ENCODE data around the gene SLC16A8.
"Not testable (repeated sequence)": the region's sequence is repeated elsewhere in the genome, so short reads cannot be mapped to it uniquely, and the experiment has no call there.

Gene SLC16A8

GRCh38 chr22:38079804-38080203, 4.2 kb downstream of the SLC16A8 start:
- no peaks in the 10 kb centered on the region for H3K9me3 ChIP-seq (ENCODE audit: control insufficient read depth in 5 of 5, low read length in 5 of 5)
- peaks cover 9 to 18% (median 14%) of the 10 kb centered on the region in 5 donors for H3K27me3 ChIP-seq (ENCODE audit: control insufficient read depth in 5 of 5, insufficient read depth in 4 of 5, low read length in 5 of 5)
- H3K9ac ChIP-seq (ENCODE audit: low read length in 5 of 5), result no peak overlapping the region
- H3K4me1 ChIP-seq (ENCODE audit: control insufficient read depth in 5 of 5, insufficient read depth in 5 of 5, low read length in 5 of 5), result peaks cover 0 to 21% (median 20%) of the 10 kb centered on the region in 5 donors
- no peak overlapping the region for H3K4me3 ChIP-seq (ENCODE audit: low read depth in 1 of 5, low read length in 5 of 5)
- no peak overlapping the region for H3K27ac ChIP-seq (ENCODE audit: low read depth, low read length)
- H3K36me3 ChIP-seq (ENCODE audit: control insufficient read depth in 5 of 5, insufficient read depth in 5 of 5, low read length in 5 of 5), result peaks cover 0 to 11% (median 3%) of the 10 kb centered on the region in 5 donors

- H3K36me3 ChIP-seq (ENCODE audit: control insufficient read depth in 5 of 5, insufficient read depth in 5 of 5, low read length in 5 of 5), result peaks cover 0 to 14% (median 7%) of the 10 kb centered on the region in 5 donors
- H3K4me1 ChIP-seq (ENCODE audit: control insufficient read depth in 5 of 5, insufficient read depth in 5 of 5, low read length in 5 of 5), result peaks cover 0 to 21% (median 20%) of the 10 kb centered on the region in 5 donors
- H3K27me3 ChIP-seq (ENCODE audit: control insufficient read depth in 5 of 5, insufficient read depth in 4 of 5, low read length in 5 of 5), result peaks cover 9 to 18% (median 14%) of the 10 kb centered on the region in 5 donors
- H3K9ac ChIP-seq (ENCODE audit: low read length in 5 of 5); H3K4me3 ChIP-seq (ENCODE audit: low read depth in 1 of 5, low read length in 5 of 5); H3K27ac ChIP-seq (ENCODE audit: low read depth, low read length); H3K9me3 ChIP-seq (ENCODE audit: control insufficient read depth in 5 of 5, low read length in 5 of 5): not testable (repeated sequence)
Observed at GRCh38 chr22:38079208-38079607, 4.8 kb downstream of the SLC16A8 start.

DNA sequence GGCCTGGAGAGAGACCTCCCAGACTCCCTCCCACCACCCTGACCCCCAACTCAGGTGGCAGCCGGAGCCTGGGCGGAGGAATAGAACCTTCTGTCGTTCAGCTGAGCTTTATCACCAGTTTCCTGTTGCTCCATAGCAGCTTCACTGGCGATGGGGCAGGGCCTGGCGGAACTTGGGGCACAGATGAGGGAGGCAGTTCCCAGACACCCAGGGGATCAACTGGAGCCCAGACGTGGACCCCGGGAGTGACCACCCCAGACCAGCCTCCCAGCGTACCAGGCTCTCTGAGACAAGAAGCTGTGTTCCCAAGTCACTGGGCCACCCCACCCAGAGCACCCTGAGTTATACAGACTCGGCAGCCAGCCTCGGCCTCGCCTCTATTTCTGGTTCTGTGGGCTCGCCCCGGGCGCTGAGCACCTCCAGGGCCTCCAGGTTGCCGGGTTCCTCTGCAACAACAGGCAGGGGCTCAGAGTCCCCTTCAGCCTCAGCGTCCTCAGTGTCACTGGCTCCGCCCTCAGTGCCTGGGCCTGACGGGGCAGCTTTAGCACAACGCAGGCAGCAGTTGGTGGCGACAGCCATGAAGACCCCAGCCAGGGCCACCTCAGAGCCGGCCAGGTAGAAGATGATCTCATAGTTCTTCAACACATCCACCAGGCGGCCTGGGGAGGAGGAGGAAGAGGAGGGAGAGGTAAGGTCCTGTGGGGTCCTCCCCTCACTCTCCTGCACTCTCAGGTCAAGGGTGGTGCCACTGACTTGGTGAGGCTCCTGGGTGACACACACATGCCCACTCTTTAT, 5.7 kb downstream of the SLC16A8 start:
- H3K4me1 ChIP-seq (ENCODE audit: control insufficient read depth in 5 of 5, insufficient read depth in 5 of 5, low read length in 5 of 5), result peaks cover 0 to 21% (median 20%) of the 10 kb centered on the region in 5 donors
- peaks cover 0 to 23% (median 15%) of the 10 kb centered on the region in 5 donors for H3K36me3 ChIP-seq (ENCODE audit: control insufficient read depth in 5 of 5, insufficient read depth in 5 of 5, low read length in 5 of 5)
- peaks cover 6 to 17% (median 14%) of the 10 kb centered on the region in 5 donors for H3K27me3 ChIP-seq (ENCODE audit: control insufficient read depth in 5 of 5, insufficient read depth in 4 of 5, low read length in 5 of 5)
- H3K9me3 ChIP-seq (ENCODE audit: control insufficient read depth in 5 of 5, low read length in 5 of 5), result no peaks in the 10 kb centered on the region
- no peak overlapping the region for H3K27ac ChIP-seq (ENCODE audit: low read depth, low read length)
- no peak overlapping the region for H3K4me3 ChIP-seq (ENCODE audit: low read depth in 1 of 5, low read length in 5 of 5)
- H3K9ac ChIP-seq (ENCODE audit: low read length in 5 of 5), result no peak overlapping the region

DNA sequence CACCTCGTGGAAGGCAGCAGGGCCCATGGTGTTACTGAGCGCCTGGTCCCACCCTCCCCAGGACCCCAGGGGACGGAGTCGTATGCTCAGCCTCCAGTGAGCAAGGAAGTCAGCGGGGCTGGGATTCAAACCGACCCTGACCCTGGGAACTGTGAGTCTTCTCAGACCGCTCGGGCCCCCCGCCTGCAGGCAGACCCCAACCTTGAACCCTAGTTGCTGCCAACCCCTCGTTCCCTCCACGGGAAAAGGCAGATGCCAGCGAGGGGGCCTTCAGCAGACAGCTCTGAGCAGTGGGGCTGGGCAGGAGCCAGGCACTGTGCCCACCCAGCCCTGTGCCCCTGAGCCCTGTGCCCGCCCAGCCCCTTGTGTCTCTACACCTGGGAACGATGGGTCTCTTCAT, 6.4 kb downstream of the SLC16A8 start:
- no peaks in the 10 kb centered on the region for H3K9me3 ChIP-seq (ENCODE audit: control insufficient read depth in 5 of 5, low read length in 5 of 5)
- H3K27ac ChIP-seq (ENCODE audit: low read depth, low read length), result no peak overlapping the region
- peaks cover 0 to 21% (median 19%) of the 10 kb centered on the region in 5 donors for H3K4me1 ChIP-seq (ENCODE audit: control insufficient read depth in 5 of 5, insufficient read depth in 5 of 5, low read length in 5 of 5)
- H3K4me3 ChIP-seq (ENCODE audit: low read depth in 1 of 5, low read length in 5 of 5), result no peak overlapping the region
- no peak overlapping the region for H3K9ac ChIP-seq (ENCODE audit: low read length in 5 of 5)
- H3K36me3 ChIP-seq (ENCODE audit: control insufficient read depth in 5 of 5, insufficient read depth in 5 of 5, low read length in 5 of 5), result peaks cover 0 to 29% (median 22%) of the 10 kb centered on the region in 5 donors
- peaks cover 5 to 12% (median 10%) of the 10 kb centered on the region in 5 donors for H3K27me3 ChIP-seq (ENCODE audit: control insufficient read depth in 5 of 5, insufficient read depth in 4 of 5, low read length in 5 of 5)

GRCh38 chr22:38077096-38077495, 6.9 kb downstream of the SLC16A8 start:
- H3K9me3 ChIP-seq (ENCODE audit: control insufficient read depth in 5 of 5, low read length in 5 of 5), result no peaks in the 10 kb centered on the region
- peaks cover 0 to 34% (median 27%) of the 10 kb centered on the region in 5 donors for H3K36me3 ChIP-seq (ENCODE audit: control insufficient read depth in 5 of 5, insufficient read depth in 5 of 5, low read length in 5 of 5)
- no peak overlapping the region for H3K4me3 ChIP-seq (ENCODE audit: low read depth in 1 of 5, low read length in 5 of 5)
- no peak overlapping the region for H3K9ac ChIP-seq (ENCODE audit: low read length in 5 of 5)
- H3K27me3 ChIP-seq (ENCODE audit: control insufficient read depth in 5 of 5, insufficient read depth in 4 of 5, low read length in 5 of 5), result peaks cover 3 to 7% (median 5%) of the 10 kb centered on the region in 5 donors
- H3K27ac ChIP-seq (ENCODE audit: low read depth, low read length), result no peak overlapping the region
- H3K4me1 ChIP-seq (ENCODE audit: control insufficient read depth in 5 of 5, insufficient read depth in 5 of 5, low read length in 5 of 5), result peaks cover 0 to 16% (median 15%) of the 10 kb centered on the region in 5 donors

GRCh38 chr22:38075961-38076360, 8.0 kb downstream of the SLC16A8 start:
- peaks cover 0 to 7% (median 5%) of the 10 kb centered on the region in 5 donors for H3K4me1 ChIP-seq (ENCODE audit: control insufficient read depth in 5 of 5, insufficient read depth in 5 of 5, low read length in 5 of 5)
- no peaks in the 10 kb centered on the region for H3K9me3 ChIP-seq (ENCODE audit: control insufficient read depth in 5 of 5, low read length in 5 of 5)
- no peak overlapping the region for H3K4me3 ChIP-seq (ENCODE audit: low read depth in 1 of 5, low read length in 5 of 5)
- H3K27ac ChIP-seq (ENCODE audit: low read depth, low read length), result no peak overlapping the region
- peaks cover 0 to 4% (median 0%) of the 10 kb centered on the region in 5 donors for H3K27me3 ChIP-seq (ENCODE audit: control insufficient read depth in 5 of 5, insufficient read depth in 4 of 5, low read length in 5 of 5)
- no peak overlapping the region for H3K9ac ChIP-seq (ENCODE audit: low read length in 5 of 5)
- peaks cover 0 to 46% (median 35%) of the 10 kb centered on the region in 5 donors for H3K36me3 ChIP-seq (ENCODE audit: control insufficient read depth in 5 of 5, insufficient read depth in 5 of 5, low read length in 5 of 5)

- peaks cover 0 to under 1% (median under 1%) of the 10 kb centered on the region in 5 donors for H3K4me1 ChIP-seq (ENCODE audit: control insufficient read depth in 5 of 5, insufficient read depth in 5 of 5, low read length in 5 of 5)
- no peak overlapping the region for H3K9ac ChIP-seq (ENCODE audit: low read length in 5 of 5)
- H3K27ac ChIP-seq (ENCODE audit: low read depth, low read length), result no peak overlapping the region
- peaks cover 0 to 1% (median 0%) of the 10 kb centered on the region in 5 donors for H3K27me3 ChIP-seq (ENCODE audit: control insufficient read depth in 5 of 5, insufficient read depth in 4 of 5, low read length in 5 of 5)
- no peak overlapping the region for H3K4me3 ChIP-seq (ENCODE audit: low read depth in 1 of 5, low read length in 5 of 5)
- H3K36me3 ChIP-seq (ENCODE audit: control insufficient read depth in 5 of 5, insufficient read depth in 5 of 5, low read length in 5 of 5), result peaks cover 0 to 53% (median 39%) of the 10 kb centered on the region in 5 donors
- no peaks in the 10 kb centered on the region for H3K9me3 ChIP-seq (ENCODE audit: control insufficient read depth in 5 of 5, low read length in 5 of 5)
Observed at GRCh38 chr22:38075105-38075825, 8.7 kb downstream of the SLC16A8 start.

- Histone ChIP-seq H3K4me3 (ENCODE audit: low read depth in 1 of 5, low read length in 5 of 5) (no peak overlapping the region), H3K27ac (ENCODE audit: low read depth, low read length) (no peak overlapping the region)
Observed at GRCh38 chr22:38074181-38075104, 9.5 kb downstream of the SLC16A8 start.

More at GRCh38 chr22:38074181-38075104, 9.5 kb downstream of the SLC16A8 start:
- no peak overlapping the region for H3K9ac ChIP-seq (ENCODE audit: low read length in 5 of 5)
- H3K36me3 ChIP-seq (ENCODE audit: control insufficient read depth in 5 of 5, insufficient read depth in 5 of 5, low read length in 5 of 5), result peaks cover 0 to 59% (median 39%) of the 10 kb centered on the region in 5 donors
- H3K27me3 ChIP-seq (ENCODE audit: control insufficient read depth in 5 of 5, insufficient read depth in 4 of 5, low read length in 5 of 5), result no peaks in the 10 kb centered on the region
- H3K9me3 ChIP-seq (ENCODE audit: control insufficient read depth in 5 of 5, low read length in 5 of 5), result no peaks in the 10 kb centered on the region
- peaks cover 0 to 9% (median 6%) of the 10 kb centered on the region in 5 donors for H3K4me1 ChIP-seq (ENCODE audit: control insufficient read depth in 5 of 5, insufficient read depth in 5 of 5, low read length in 5 of 5)

Data from subcutaneous abdominal adipose tissue (tissue), 5 donors.